Measurements from ENCODE around the gene IKBKG. TPM values are rescaled to one million over a fixed set of nuclear protein-coding genes. Genes with fewer than 3 reads are reported as not detected.

Gene IKBKG
- total RNA-seq, 1 donor from 2014 or later: 11.8 TPM

DNA sequence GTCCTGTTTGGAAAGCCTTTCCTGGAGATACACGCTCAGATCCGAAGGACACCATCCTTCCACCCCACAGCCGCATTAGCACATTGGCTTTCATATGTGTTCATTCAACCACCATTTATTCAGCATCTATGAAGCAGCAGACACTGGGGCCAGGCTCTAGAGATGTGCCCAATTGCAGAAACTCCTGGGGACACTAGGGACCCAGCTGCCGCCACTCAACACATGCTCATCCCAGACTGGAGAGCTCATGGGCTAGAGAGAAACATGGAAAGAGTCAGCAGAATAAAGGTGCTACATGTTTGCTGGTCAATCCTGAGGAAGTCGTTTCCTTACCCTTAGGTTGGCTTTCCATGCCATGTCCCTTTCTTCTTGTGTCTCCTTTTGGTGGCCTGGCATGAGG, 45.1 kb downstream of the IKBKG start:
- no peak for DNase-seq (ENCODE audit: extremely low spot score in 2 of 2)
- Histone ChIP-seq H3K4me3 (no peak overlapping the region), H3K9me3 (no peaks in the 10 kb centered on the region), H3K27me3 (no peaks in the 10 kb centered on the region), H3K27ac (no peak overlapping the region), H3K36me3 (no peaks in the 10 kb centered on the region), H3K4me1 (no peaks in the 10 kb centered on the region)
- intact Hi-C loops (cut with DNase I): no loop called here
- no peak for TF ChIP-seq POLR2A (IDR thresholded peaks at IDR 0.05)

DNA sequence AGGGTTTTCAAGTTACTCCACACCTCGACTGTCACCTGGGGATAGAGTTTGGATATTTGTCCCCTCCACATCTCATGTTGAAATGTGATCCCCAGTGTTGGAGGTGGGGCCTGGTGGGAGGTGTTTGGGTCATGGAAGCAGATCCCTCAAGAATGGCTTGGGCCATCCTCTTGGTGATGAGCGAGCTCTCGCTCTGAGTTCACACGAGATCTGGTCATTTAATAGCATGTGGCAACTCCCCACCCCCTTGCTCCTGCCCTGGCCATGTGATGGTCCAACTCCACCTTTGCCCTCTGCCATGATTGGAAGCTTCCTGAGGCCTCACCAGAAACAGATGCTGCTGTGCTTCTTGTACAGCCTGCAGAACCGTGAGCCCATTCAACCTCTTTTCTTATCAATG, 45.8 kb downstream of the IKBKG start:
- no peaks in the 10 kb centered on the region for H3K4me1 ChIP-seq
- no peak overlapping the region for H3K4me3 ChIP-seq
- TF ChIP-seq, protein P1, sequence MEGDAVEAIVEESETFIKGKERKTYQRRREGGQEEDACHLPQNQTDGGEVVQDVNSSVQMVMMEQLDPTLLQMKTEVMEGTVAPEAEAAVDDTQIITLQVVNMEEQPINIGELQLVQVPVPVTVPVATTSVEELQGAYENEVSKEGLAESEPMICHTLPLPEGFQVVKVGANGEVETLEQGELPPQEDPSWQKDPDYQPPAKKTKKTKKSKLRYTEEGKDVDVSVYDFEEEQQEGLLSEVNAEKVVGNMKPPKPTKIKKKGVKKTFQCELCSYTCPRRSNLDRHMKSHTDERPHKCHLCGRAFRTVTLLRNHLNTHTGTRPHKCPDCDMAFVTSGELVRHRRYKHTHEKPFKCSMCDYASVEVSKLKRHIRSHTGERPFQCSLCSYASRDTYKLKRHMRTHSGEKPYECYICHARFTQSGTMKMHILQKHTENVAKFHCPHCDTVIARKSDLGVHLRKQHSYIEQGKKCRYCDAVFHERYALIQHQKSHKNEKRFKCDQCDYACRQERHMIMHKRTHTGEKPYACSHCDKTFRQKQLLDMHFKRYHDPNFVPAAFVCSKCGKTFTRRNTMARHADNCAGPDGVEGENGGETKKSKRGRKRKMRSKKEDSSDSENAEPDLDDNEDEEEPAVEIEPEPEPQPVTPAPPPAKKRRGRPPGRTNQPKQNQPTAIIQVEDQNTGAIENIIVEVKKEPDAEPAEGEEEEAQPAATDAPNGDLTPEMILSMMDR (IDR thresholded peaks at IDR 0.05): no peak
- no peak for TF ChIP-seq POLR2AphosphoS5 (IDR thresholded peaks at IDR 0.05; ENCODE audit: insufficient read depth in 1 of 2, low read depth in 1 of 2)
- no peak for TF ChIP-seq POLR2A (IDR thresholded peaks at IDR 0.05)
- intact Hi-C loops (cut with DNase I): no loop called here
- H3K27ac ChIP-seq: no peak overlapping the region
- no peak for DNase-seq (ENCODE audit: extremely low spot score in 2 of 2)
- no peaks in the 10 kb centered on the region for H3K36me3 ChIP-seq
- H3K9me3 ChIP-seq: no peaks in the 10 kb centered on the region
- no peaks in the 10 kb centered on the region for H3K27me3 ChIP-seq

DNA sequence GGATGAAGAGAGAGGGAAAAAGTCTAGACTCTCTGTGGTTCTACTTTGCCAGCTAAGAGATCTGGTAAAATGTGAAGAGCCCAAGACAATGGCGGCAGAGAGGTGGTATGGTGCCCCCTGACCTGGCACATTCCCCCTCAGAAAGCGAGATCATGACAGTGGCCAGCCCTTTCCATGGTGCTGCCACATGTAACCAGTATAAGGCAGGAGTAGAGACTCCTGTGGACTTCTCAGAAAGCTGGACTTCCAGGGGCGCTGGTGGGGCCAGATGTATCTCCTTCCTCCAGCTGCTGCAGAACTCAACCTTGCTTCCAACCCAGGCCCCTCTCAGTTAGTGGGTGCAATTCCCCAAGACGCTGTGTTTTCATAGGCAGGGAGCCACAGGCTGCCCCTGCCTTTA, 47.1 kb downstream of the IKBKG start:
- intact Hi-C loops (cut with DNase I): no loop called here

GRCh38 chrX:154595559-154596249, 48.3 kb downstream of the IKBKG start:
- TF ChIP-seq, protein P1 (IDR thresholded peaks at IDR 0.05): no peak
- no peak for TF ChIP-seq POLR2A (IDR thresholded peaks at IDR 0.05)
- no peak for TF ChIP-seq POLR2AphosphoS5 (IDR thresholded peaks at IDR 0.05; ENCODE audit: insufficient read depth in 1 of 2, low read depth in 1 of 2)
- Histone ChIP-seq H3K9me3 (no peaks in the 10 kb centered on the region), H3K4me3 (no peak overlapping the region), H3K4me1 (no peaks in the 10 kb centered on the region), H3K27ac (no peak overlapping the region), H3K27me3 (no peaks in the 10 kb centered on the region), H3K36me3 (no peaks in the 10 kb centered on the region)
- DNase-seq (ENCODE audit: extremely low spot score in 2 of 2): no peak
- intact Hi-C loops (cut with DNase I): no loop called here

More for the DNA sequence above, 47.1 kb downstream of the IKBKG start:
- Histone ChIP-seq H3K36me3 (no peaks in the 10 kb centered on the region), H3K4me3 (no peak overlapping the region), H3K4me1 (no peaks in the 10 kb centered on the region), H3K27ac (no peak overlapping the region), H3K9me3 (no peaks in the 10 kb centered on the region), H3K27me3 (no peaks in the 10 kb centered on the region)
- DNase-seq (ENCODE audit: extremely low spot score in 2 of 2): no peak
- TF ChIP-seq POLR2AphosphoS5 (IDR thresholded peaks at IDR 0.05; ENCODE audit: insufficient read depth in 1 of 2, low read depth in 1 of 2): no peak
- TF ChIP-seq POLR2A (IDR thresholded peaks at IDR 0.05): no peak
- TF ChIP-seq, protein P1 (IDR thresholded peaks at IDR 0.05): no peak

DNA sequence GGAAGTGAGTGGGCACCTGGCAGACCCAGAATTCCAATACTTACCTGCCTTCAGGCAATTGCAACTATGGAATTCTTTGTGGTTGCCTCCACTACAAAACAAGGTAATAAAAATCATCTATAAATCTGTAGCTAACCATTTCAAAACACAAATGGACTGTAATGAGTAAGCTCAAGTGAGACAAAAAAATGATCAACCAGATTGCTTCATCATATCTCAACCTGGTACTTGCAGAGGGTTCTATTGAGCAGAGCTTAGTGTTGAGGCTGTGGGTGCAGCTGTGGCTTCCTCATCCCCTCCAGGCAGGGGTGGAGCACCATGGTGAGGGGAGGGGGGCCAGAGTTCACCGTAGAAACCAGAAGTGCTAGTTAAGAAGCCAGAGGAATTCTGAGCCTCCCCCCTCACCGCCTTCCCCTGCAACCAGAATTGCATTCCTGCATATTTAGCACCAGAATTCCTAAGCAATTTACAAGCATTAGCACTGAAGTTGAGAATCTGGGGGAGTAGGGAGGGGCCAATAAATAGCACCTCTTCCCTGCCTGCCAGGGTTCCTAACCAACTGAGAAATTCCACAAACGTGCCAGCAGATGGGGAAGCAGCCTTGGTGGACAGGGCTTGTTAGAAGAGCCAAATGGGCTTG, 49.0 kb downstream of the IKBKG start:
- H3K27ac ChIP-seq: no peak overlapping the region

More for the DNA sequence above, 49.0 kb downstream of the IKBKG start:
- Histone ChIP-seq H3K9me3 (no peaks in the 10 kb centered on the region), H3K27me3 (no peaks in the 10 kb centered on the region), H3K36me3 (no peaks in the 10 kb centered on the region), H3K4me3 (no peak overlapping the region), H3K4me1 (no peaks in the 10 kb centered on the region)
- no peak for DNase-seq (ENCODE audit: extremely low spot score in 2 of 2)
- TF ChIP-seq POLR2A (IDR thresholded peaks at IDR 0.05) (no peak), POLR2AphosphoS5 (IDR thresholded peaks at IDR 0.05; ENCODE audit: insufficient read depth in 1 of 2, low read depth in 1 of 2) (no peak)
- TF ChIP-seq, protein P1 (IDR thresholded peaks at IDR 0.05): no peak
- intact Hi-C loops (cut with DNase I): no loop called here

Measured in vagina (tissue), 2 donors.